HG03025 (cell line): ENCODE measurements around the gene ZNF512B.

Source experiments
- ATAC-seq: cut with Tn5 transposase; IDR thresholded peaks from one replicate; pipeline ENCODE4 v1.9.1; 2021; ENCODE audit warnings: mild to moderate bottlenecking, moderate library complexity; ENCODE audit not compliant: unreplicated experiment, low FRiP score

ZNF512B gene

GRCh38 chr20:63951398-63952209, 18.1 kb downstream of the ZNF512B start:
- ATAC-seq, result no peak

DNA sequence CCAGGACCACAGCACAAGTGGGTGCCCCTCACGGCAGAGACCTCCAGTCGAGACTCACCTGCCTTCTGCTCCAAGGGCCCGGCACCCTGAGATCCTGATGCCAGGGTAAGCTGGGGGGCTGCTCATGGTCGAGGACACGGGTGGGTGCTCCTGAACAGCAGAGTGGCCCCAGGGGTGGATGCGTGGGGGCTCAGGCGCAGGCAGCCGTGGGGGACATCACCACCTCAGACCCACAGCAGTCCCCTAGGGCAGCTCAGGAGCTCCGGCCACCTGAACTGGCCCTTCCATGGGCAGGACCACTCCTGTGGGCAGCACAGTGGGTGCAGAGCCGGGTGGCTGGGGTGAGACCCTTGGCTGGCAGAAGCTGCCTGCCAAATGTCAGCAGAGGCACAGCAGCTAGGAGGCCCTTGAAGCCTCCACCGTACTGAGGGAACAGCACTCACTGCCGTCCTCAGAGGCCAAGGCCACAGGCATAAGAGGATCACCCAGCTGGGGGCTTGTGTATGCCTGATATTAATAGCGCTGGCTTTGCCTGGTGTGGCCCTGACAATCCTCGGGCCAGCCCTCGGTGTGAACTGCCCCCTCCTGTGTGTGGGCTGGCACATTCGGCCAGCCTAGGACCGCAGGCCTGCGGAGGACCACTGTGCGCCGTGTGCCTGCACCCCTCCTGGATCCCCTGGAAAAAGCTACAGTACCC, 18.9 kb downstream of the ZNF512B start:
- ATAC-seq, result no peak

DNA sequence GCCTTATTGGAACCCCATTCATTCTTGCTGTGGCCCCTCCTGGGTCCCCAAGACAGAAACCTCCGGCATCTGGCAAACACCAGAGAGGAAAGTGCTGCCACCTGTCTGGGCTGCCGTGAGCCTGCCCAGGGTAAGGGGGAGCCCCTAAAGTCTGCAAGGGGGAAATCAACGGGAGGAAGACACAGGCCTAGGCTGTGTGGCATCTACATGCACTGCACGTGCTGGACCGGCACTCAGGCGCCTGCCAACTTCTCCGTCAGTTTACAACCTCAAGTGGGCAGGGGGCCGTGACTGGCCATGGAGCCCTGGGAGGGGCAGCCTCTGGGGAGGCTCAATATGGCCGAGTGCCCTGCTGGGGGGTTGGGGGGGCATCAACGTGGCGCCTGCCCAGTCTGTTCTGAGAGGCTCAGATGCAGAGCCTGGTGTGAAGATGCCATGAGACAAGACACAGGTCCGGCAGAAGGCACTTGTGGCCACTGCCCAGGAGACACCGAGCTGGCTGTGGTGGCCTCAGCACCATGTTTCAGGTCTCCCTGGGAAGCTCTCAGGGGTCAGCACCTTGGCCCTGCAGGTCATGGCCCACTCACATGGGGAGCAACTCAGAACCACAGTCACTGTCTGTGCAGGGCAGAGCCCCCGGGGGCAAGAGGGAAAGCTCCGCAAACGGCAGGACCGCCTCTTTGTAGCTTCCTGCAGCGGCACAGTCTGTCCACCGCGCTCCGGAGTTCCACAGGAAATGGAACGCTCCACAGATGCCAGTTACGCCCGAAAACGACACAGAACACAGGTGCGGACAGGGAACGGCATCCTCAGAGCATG, 21.9 kb downstream of the ZNF512B start:
- no peak for ATAC-seq

DNA sequence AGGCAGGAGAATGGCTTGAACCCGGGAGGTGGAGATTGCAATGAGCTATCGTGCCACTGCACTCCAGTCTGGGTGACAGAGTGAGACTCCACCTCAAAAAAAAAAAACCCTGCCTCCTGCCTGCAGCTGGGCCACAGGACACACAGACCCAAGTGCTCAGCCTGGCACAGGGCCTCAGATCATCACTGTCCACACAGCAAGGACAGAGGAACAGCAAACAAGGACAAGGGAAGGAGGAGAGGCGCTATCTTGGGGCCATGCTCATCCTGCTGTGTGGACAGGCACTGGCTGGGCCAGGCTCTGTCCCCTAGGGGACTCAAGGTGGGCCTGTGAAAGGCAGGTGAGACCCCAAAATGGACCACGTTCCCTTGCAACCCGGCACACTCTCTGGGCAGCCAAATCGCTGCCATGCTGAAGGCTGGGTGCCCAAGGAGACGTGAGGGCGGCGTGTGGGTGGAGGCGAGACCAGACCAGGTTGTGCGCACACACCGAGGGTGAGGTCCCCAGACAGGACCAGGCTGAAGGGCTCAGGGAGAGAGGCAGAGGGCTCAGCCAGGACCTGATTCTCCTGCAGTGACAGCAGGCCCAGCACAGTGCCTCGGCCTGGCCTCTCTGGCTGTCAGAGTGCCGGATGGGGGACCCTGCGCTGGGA, 22.6 kb downstream of the ZNF512B start:
- no peak for ATAC-seq

DNA sequence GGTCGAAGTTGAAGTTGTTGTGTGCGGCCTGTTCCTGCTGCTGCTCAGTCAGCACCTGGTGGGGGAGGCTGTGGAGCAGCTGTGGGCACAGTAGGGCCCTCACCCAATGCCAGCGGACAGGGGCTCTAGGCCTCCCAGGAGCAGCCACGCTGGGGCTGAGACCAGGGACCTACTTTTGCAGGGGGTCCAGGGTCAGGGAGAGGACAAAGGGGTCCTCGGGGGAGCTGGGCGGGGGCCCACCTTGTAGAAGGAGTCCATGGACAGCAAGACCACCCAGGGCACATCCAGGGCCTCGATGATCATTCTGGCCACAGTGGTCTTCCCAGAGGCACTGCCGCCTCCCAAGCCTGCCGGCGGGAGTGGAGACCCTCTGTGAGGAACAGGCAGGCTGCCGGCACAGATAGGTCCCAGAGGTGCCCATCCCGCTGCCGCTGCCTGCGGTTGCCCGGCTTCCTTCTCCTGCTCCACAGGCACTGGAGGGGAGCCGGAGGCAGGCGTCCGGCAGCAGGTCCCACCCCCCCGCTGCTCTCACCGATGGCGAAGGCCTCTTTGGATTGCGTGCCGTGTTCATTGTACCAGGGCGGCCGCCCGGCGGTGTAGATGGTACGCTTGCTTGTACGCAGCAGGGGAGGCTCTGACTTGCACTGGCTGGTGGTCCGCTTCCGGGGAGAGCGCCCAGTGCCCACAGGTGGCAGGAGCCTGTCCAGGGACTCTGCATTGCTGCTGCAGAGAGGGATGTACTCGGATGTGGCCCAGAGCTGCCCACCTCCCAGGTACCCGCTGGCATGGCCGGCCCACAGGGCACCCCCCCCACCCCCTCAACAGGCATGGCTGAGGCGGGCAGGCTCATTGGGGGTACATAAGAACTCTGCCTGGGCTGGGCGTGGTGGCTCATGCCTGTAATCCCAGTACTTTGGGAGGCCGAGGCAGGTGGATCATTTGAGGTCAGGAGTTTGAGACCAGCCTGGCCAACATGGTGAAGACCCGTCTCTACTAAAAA, 23.5 kb downstream of the ZNF512B start:
- no peak for ATAC-seq

GRCh38 chr20:63945031-63945658, 24.6 kb downstream of the ZNF512B start:
- no peak for ATAC-seq

DNA sequence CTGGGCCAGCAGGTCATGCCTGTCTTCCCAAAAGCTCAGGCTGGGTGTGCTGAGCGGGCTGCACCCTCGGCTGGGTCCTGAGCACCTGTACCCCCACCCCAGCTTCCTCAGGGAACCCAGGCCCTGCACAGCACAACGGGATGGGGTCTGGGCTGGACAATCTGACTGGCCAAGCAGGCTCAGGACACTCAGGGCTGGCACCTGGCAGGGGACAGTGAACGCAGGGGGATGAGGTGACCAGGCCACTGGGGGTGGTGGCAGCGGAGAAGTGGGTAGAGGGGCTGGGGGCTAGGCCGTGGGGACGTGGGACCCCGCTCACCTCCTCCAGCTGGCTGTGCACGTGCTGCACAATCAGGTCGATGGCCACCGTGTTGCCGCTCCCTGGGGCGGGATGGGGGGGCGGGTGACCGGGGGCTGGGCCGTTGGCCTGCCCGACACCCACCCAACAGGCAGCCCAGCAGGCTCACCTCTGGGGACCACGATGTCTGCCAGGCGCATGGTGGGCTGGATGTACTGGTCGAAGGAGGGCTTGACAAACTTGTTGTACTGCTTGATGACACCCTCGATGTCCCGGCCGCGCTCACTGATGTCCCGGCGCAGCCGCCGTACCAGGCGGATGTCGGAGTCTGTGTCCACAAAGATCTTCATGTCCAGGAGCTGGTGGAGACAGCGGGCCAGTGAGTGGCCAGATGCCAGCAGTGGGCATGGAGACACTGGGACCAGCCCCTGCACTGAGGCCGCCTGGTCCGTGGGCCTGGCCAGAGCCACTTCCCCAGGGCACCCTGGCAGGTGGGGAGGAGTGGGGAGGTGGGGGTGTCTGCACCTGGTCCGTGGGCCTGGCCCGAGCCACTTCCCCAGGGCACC, 25.4 kb downstream of the ZNF512B start:
- ATAC-seq, result no peak

DNA sequence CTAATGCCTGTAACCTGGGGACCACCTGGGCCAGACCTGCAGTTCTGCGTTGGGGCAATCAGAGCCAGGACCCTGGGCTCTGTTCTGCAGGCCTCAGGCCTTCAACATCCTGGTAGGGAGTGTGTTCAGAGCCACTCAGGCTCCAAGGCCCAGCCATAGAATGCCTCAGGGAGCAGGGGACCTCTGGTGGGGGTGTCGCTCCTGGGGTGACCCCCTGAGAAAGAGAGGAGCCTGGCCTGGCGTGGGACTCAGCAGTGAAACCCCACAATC, 26.0 kb downstream of the ZNF512B start:
- ATAC-seq, result no peak

GRCh38 chr20:63942969-63943807, 26.5 kb downstream of the ZNF512B start:
- ATAC-seq, result no peak

- ATAC-seq, result no peak
Measured at GRCh38 chr20:63942250-63942951, 27.3 kb downstream of the ZNF512B start.

DNA sequence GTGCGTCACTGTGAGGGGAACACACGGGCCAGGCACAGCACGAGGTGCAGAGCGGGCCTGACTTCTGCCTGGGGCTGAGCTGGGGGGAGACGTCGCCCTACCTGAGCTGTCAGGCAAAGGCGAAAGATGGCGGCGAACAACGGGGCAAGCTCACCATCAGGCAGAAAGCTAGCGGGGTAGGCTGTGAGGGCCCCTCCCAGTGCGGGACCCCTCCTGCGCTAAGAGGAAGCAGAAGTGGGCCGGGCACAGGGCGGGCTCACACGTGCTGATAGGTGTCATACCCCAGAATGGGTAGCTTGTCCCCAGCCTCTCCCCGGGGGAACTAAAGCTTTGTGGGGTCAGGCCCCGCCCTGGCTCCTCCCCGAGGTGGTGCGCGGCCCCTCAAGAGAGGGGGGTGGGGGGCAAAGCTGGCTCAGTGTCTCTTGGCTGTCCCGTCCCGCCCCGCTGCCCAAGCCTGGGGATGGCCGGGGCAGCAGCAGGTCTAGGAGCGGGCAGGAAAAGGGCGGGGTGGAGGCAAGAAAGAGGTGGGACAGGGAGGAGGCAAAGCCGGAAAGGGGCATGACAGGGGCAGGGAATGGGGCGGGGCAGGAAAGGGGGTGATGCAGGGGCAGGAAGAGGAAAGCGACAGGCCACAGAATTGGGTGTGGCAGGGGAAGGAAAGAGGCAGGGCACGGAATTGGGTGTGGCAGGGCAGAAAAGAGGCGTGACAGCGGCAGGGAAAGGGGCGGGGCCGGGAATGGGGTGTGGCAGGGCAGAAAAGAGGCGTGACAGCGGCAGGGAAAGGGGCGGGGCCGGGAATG, 28.2 kb downstream of the ZNF512B start:
- ATAC-seq, result peak; percentile 32

DNA sequence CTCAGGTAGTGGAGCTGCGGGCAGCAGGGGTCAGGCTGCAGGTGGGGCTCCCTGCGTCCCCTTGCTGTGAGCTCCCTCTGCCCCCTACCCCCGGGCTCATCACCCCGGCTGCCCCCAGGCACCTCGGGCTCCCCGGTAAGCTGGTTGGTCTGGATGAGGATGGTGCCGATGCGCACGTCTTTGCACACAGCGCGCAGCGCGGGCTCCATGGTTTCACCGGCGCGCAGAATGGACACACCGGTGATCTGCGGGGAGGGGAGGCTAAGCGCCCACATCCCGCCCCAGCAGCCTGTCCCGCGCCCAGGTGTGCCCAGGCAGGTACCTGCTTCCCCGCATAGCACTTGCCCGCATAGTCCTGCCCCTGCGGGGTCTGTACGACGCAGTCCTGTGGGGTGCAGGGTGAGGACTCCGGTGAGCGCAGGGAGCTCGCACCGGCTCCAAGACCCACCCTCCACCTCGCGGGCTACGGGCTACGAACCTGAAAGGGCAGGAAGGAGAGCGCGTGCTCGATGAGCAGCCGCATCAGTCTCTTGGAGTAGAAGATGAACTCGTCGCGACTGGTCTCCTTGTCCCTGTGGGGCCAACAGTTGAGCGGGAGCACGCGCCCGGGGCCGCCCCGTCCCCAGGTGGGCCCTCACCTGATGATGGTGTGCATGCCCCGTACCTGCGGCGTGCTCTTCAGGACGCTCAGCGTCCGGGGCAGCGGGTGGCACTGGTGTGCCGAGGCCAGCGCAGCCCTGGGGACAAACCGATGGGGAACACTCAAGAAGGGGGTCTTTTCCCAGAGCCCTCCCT, 29.1 kb downstream of the ZNF512B start:
- no peak for ATAC-seq

DNA sequence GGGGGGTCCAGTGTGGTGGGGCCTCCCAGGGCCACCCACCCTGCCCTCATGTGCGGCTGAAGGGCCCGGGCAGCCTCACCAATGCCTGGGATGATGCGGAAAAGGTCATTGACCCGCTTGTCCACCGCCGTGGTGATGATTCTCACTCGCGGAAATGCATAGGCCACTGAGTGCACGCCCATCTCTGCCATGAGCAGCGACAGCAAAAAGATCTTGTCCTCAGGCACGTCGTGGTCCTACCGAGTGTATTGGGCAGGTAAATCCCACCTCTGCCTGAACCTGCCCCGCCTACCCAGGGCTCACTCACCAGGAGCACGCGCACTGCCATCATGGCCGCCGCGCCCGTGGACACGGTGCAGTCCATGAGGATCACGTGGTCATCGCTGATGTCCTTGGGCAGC, 29.7 kb downstream of the ZNF512B start:
- ATAC-seq, result no peak

DNA sequence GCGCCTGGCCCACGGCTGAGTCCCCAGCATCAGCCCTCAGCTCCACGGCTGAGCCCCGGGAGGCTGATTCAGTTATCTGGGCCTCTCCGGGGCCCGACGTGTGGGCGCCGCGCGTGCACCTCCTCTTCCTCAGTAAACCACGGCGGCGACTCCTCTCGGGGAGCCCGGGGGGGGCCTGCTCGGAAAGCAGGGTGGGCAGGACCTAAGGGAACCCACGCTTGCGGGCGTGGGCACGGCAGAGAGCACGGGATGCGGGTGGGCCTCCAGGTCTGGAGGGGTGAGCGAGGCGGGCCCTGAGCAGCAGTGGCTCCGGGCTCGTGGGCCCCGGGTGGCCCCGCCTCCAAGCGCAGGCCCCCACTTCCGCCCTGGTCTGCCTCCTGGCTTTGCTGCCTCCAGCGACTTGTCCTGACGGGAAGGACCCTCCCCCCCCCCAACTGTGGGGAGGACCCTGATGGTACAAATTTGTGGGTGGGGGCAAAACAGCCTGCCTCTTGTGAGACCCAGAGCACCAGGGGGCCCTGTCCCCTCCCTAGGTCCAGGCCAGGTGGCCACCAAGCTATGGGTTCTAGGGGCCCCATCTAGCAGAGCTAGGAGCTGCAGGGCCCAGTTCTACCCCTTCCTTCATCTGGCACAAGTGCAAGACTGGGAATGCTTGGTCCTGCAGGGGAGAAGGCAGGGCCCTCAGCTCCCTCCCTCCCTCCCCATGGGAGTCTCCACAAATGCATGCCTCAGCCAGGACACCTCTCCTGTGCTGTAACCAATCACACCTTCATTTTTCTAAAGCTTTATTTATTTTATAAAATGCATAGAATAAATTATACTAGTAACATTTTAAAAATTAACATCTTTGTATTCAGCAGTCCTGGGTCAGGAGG, 30.4 kb downstream of the ZNF512B start:
- ATAC-seq, result no peak
